DOHH2 (cell line): ENCODE results near the gene FAM107B.

Experiments used
- H3F3A ChIP-seq: fragments of 200-600 bp; sonication (generic), shearing (Covaris generic); 2 replicates; pipeline ENCODE4 v1.6.0; 2016; ENCODE audit warnings: antibody characterized with exemption, mild to moderate bottlenecking; ENCODE audit not compliant: control insufficient read depth, insufficient read depth
- H3K27ac ChIP-seq: fragments of 200-600 bp; sonication (generic); 2 replicates; pipeline ENCODE4 v1.5.1; 2014; ENCODE audit warnings: low read depth, mild to moderate bottlenecking, low read length, moderate library complexity
- H3K27me3 ChIP-seq: fragments of 200-600 bp; sonication (generic); 2 replicates; pipeline ENCODE4 v1.6.1; 2014; ENCODE audit warnings: mild to moderate bottlenecking, low read length, mixed read lengths; ENCODE audit not compliant: control insufficient read depth
- H3K36me3 ChIP-seq: fragments of 200-600 bp; sonication (generic); 2 replicates; pipeline ENCODE4 v1.6.1; 2014; ENCODE audit warnings: mild to moderate bottlenecking, low read length, moderate library complexity, mixed read lengths; ENCODE audit not compliant: control insufficient read depth
- H3K4me1 ChIP-seq: fragments of 200-600 bp; sonication (generic); 2 replicates; pipeline ENCODE4 v1.6.1; 2014; ENCODE audit warnings: mild to moderate bottlenecking, low read length, mixed read lengths; ENCODE audit not compliant: control insufficient read depth
- H3K4me2 ChIP-seq: fragments of 200-600 bp; sonication (generic); 2 replicates; pipeline ENCODE4 v1.6.0; 2014; ENCODE audit warnings: mild to moderate bottlenecking, low read length, moderate library complexity
- H3K4me3 ChIP-seq: fragments of 200-600 bp; sonication (generic); 2 replicates; pipeline ENCODE4 v1.5.1; 2014; ENCODE audit warnings: mild to moderate bottlenecking, low read length, mixed read lengths
- H3K79me2 ChIP-seq: fragments of 200-600 bp; sonication (generic); 2 replicates; pipeline ENCODE4 v1.6.1; 2014; ENCODE audit warnings: mild to moderate bottlenecking, low read length, mixed read lengths; ENCODE audit not compliant: control insufficient read depth
- H3K9me2 ChIP-seq: fragments of 200-600 bp; sonication (generic); replicated peaks from 2 replicates; pipeline ENCODE4 v1.6.1; 2014; ENCODE audit warnings: mild to moderate bottlenecking, low read length, mixed read lengths; ENCODE audit not compliant: control insufficient read depth
- H3K9me3 ChIP-seq: fragments of 200-600 bp; sonication (generic); 2 replicates; pipeline ENCODE4 v1.6.1; 2014; ENCODE audit warnings: antibody characterized with exemption, low read length, mixed read lengths; ENCODE audit not compliant: control insufficient read depth, insufficient read depth
- H4K20me1 ChIP-seq: fragments of 200-600 bp; sonication (generic); 2 replicates; pipeline ENCODE4 v1.6.0; 2014; ENCODE audit warnings: low read depth, mild to moderate bottlenecking, antibody characterized with exemption, low read length, moderate library complexity; ENCODE audit not compliant: control insufficient read depth, insufficient read depth
- EZH2phosphoT487 ChIP-seq: fragments of 200-600 bp; sonication (generic); IDR thresholded peaks from 2 replicates; pipeline ENCODE4 v1.6.1; 2017; ENCODE audit warnings: borderline replicate concordance, mild to moderate bottlenecking, antibody characterized with exemption, low read length, moderate library complexity, mixed read lengths
- TF ChIP-seq, protein P1 (sequence below): fragments of 200-600 bp; sonication (generic); IDR thresholded peaks from one replicate; pipeline ENCODE4 v1.5.1; 2014; ENCODE audit warnings: antibody characterized with exemption, mild to moderate bottlenecking, low read depth, low read length; ENCODE audit not compliant: poor library complexity, severe bottlenecking

The FAM107B gene

DNA sequence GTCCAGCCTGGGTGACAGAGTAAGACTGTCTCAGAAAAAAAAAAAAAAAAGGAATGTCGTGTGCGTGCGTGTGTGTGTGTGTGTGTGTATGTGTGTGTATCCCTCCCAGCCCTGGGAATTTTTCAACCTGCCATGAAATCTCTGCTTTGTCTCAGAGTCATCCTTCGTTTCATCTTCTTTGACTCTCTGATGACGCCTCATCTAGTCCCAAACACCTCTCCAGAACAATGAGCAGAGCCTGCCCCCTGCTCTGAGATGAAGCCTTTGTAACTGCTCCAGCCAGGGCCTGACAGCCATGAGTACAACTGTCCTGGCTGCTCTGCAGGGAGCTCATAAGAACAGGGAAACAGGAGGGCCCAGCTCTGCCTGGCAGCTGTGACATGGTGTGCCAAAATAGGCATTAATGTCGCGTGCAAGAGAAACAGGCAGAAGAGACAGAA is 149.5 kb downstream of the FAM107B start:
- H3K9me2 ChIP-seq, result no peaks in the 10 kb centered on the region
- peaks cover 40% of the 10 kb centered on the region for H3K4me1 ChIP-seq
- TF ChIP-seq, protein P1, sequence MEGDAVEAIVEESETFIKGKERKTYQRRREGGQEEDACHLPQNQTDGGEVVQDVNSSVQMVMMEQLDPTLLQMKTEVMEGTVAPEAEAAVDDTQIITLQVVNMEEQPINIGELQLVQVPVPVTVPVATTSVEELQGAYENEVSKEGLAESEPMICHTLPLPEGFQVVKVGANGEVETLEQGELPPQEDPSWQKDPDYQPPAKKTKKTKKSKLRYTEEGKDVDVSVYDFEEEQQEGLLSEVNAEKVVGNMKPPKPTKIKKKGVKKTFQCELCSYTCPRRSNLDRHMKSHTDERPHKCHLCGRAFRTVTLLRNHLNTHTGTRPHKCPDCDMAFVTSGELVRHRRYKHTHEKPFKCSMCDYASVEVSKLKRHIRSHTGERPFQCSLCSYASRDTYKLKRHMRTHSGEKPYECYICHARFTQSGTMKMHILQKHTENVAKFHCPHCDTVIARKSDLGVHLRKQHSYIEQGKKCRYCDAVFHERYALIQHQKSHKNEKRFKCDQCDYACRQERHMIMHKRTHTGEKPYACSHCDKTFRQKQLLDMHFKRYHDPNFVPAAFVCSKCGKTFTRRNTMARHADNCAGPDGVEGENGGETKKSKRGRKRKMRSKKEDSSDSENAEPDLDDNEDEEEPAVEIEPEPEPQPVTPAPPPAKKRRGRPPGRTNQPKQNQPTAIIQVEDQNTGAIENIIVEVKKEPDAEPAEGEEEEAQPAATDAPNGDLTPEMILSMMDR, result no peak
- TF ChIP-seq EZH2phosphoT487, result no peak
- no peaks in the 10 kb centered on the region; the same call in 1 of the 2 replicates for H3F3A ChIP-seq
- H3K79me2 ChIP-seq, result no peaks in the 10 kb centered on the region
- H3K9me3 ChIP-seq, result no peaks in the 10 kb centered on the region
- no peak overlapping the region for H3K4me3 ChIP-seq
- no peaks in the 10 kb centered on the region for H3K27me3 ChIP-seq
- H3K36me3 ChIP-seq, result no peaks in the 10 kb centered on the region
- no peak overlapping the region for H3K4me2 ChIP-seq
- H4K20me1 ChIP-seq, result no peaks in the 10 kb centered on the region
- H3K27ac ChIP-seq, result no peak overlapping the region

GRCh38 chr10:14624600-14624999 is 150.1 kb downstream of the FAM107B start:
- Histone ChIP-seq H3K27ac (no peak overlapping the region), H3K4me1 (peaks cover 35% of the 10 kb centered on the region), H3K27me3 (no peaks in the 10 kb centered on the region), H3K4me2 (no peak overlapping the region), H3K36me3 (no peaks in the 10 kb centered on the region), H3F3A (peaks cover under 1% of the 10 kb centered on the region; the same call in 1 of the 2 replicates), H3K79me2 (no peaks in the 10 kb centered on the region), H4K20me1 (no peaks in the 10 kb centered on the region), H3K9me2 (no peaks in the 10 kb centered on the region), H3K9me3 (no peaks in the 10 kb centered on the region), H3K4me3 (no peak overlapping the region)
- TF ChIP-seq, protein P1, result no peak
- TF ChIP-seq EZH2phosphoT487, result no peak

GRCh38 chr10:14623931-14624330 is 150.8 kb downstream of the FAM107B start:
- H3K27ac ChIP-seq, result no peak overlapping the region
- no peaks in the 10 kb centered on the region for H3K36me3 ChIP-seq
- H3K9me3 ChIP-seq, result no peaks in the 10 kb centered on the region
- TF ChIP-seq, protein P1, result no peak
- TF ChIP-seq EZH2phosphoT487, result no peak
- H3K4me3 ChIP-seq, result no peak overlapping the region
- H3F3A ChIP-seq, result peaks cover 4% of the 10 kb centered on the region; the same call in 1 of the 2 replicates
- no peaks in the 10 kb centered on the region for H3K9me2 ChIP-seq
- peaks cover 35% of the 10 kb centered on the region for H3K4me1 ChIP-seq
- H3K79me2 ChIP-seq, result no peaks in the 10 kb centered on the region
- no peaks in the 10 kb centered on the region for H3K27me3 ChIP-seq
- no peak overlapping the region for H3K4me2 ChIP-seq
- H4K20me1 ChIP-seq, result no peaks in the 10 kb centered on the region
